ENCODE measurements around the gene SLC26A11. TPM values are rescaled to one million over a fixed set of nuclear protein-coding genes. Genes with fewer than 3 reads are reported as not detected.

Gene SLC26A11
- total and polyA plus RNA-seq, 7 donors, result 2.2 to 5.1 (median 3.2) TPM

DNA sequence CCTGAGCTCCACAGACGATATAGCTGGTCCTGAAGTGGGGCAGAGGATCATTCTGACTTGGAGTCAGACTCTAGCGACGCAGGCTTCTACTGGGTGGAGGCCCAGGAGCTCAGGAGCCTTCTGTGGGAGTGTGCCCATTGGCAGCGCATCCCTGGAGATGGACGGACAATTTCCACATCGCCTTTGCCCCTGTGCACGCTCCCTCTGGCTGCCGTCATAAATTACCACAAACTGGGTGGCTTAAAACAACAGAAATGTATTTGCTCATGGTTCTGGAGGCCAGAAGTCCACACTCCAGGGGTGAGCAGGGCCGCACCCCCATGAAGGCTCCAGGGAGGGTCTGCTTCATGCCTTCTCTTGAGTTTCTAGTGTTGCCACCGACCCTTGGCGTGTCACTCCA is 43.5 kb upstream of the SLC26A11 start:
- intact Hi-C loops (cut with DNase I), result no loop called here
- no peak for ATAC-seq
- no peaks in the 10 kb centered on the region for H3K27me3 ChIP-seq (ENCODE audit: insufficient read depth in 3 of 3, low read length in 2 of 3)
- WGBS, 3 donors, result 89 to 93% (median 90%) methylated on average over 11 of the region's 11 CpGs
- H3K9me3 ChIP-seq, result no peaks in the 10 kb centered on the region
- H3K4me3 ChIP-seq, result no peak overlapping the region
- TF ChIP-seq, protein P1, sequence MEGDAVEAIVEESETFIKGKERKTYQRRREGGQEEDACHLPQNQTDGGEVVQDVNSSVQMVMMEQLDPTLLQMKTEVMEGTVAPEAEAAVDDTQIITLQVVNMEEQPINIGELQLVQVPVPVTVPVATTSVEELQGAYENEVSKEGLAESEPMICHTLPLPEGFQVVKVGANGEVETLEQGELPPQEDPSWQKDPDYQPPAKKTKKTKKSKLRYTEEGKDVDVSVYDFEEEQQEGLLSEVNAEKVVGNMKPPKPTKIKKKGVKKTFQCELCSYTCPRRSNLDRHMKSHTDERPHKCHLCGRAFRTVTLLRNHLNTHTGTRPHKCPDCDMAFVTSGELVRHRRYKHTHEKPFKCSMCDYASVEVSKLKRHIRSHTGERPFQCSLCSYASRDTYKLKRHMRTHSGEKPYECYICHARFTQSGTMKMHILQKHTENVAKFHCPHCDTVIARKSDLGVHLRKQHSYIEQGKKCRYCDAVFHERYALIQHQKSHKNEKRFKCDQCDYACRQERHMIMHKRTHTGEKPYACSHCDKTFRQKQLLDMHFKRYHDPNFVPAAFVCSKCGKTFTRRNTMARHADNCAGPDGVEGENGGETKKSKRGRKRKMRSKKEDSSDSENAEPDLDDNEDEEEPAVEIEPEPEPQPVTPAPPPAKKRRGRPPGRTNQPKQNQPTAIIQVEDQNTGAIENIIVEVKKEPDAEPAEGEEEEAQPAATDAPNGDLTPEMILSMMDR (IDR thresholded peaks at IDR 0.05), result no peak
- H3K4me1 ChIP-seq, result no peaks in the 10 kb centered on the region
- no peak for DNase-seq
- H3K27ac ChIP-seq, result no peak overlapping the region
- no peaks in the 10 kb centered on the region for H3K36me3 ChIP-seq (ENCODE audit: insufficient read depth in 1 of 2, low read depth in 1 of 2)

DNA sequence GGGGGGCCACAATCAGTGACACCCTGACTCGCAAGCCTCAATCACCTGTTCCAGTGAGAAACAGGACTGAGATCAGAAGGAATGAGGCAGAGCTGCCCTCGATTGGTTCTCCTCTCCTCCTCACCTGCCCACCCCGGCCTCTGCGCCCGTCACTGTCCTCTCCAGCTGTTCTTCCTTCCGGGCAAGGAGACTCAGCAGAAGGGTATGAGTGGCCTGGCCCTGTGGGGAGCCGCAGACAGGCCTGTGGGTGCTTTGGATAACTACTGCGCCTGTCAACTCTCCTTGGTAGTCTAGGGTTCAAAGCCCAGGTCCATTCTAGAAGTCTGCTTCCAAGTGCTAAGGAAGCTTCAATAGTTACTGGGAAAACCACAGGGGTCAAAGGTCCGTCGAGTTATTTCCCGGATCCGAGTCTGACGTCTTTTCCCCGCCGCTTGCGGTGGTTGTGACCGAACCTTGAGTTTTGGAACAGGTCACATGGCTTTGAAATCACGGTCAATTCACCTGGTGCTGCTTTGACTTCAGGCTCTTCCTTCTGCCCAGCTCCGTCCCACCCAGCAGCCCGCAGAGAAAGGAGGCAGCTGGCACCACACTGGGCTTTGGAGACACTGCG is 42.1 kb upstream of the SLC26A11 start:
- Histone ChIP-seq H3K36me3 (ENCODE audit: insufficient read depth in 1 of 2, low read depth in 1 of 2) (no peaks in the 10 kb centered on the region), H3K4me3 (no peak overlapping the region), H3K27me3 (ENCODE audit: insufficient read depth in 3 of 3, low read length in 2 of 3) (no peaks in the 10 kb centered on the region), H3K9me3 (no peaks in the 10 kb centered on the region), H3K4me1 (no peaks in the 10 kb centered on the region), H3K27ac (no peak overlapping the region)
- TF ChIP-seq, protein P1 (IDR thresholded peaks at IDR 0.05), result no peak
- 83 to 85% (median 85%) methylated on average over 21 of the region's 21 CpGs for WGBS, 3 donors
- DNase-seq (no peak), ATAC-seq (no peak)
- intact Hi-C loops (cut with DNase I), result no loop called here

DNA sequence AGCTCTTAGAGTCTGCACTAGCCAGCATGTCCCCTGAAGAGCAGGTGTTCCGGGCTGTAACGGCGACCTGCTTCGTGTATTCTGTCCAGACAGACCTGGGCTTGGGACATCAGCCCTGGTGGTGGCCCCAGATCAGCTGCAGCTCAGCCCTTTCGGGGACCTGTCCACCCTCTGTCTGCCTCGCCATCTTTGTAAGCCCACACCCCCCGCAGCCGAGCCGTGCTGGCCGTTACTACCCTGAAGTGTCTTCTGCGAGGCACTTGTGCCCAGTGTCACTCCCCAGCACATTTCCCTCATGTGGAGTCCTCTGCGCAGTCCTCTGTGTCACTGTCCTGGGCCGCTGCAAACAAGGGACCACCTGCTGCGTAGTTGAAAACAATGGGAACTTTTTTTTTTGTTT is 40.0 kb upstream of the SLC26A11 start:
- H3K27ac ChIP-seq, result no peak overlapping the region
- H3K4me3 ChIP-seq, result no peak overlapping the region
- H3K4me1 ChIP-seq, result no peaks in the 10 kb centered on the region
- TF ChIP-seq, protein P1 (IDR thresholded peaks at IDR 0.05), result no peak
- intact Hi-C loops (cut with DNase I), result no loop called here
- H3K9me3 ChIP-seq, result no peaks in the 10 kb centered on the region
- no peaks in the 10 kb centered on the region for H3K36me3 ChIP-seq (ENCODE audit: insufficient read depth in 1 of 2, low read depth in 1 of 2)
- DNase-seq (no peak), ATAC-seq (no peak)
- 80 to 82% (median 81%) methylated on average over 14 of the region's 14 CpGs for WGBS, 3 donors
- peaks cover 0 to 1% (median 0%) of the 10 kb centered on the region in 3 donors for H3K27me3 ChIP-seq (ENCODE audit: insufficient read depth in 3 of 3, low read length in 2 of 3)

DNA sequence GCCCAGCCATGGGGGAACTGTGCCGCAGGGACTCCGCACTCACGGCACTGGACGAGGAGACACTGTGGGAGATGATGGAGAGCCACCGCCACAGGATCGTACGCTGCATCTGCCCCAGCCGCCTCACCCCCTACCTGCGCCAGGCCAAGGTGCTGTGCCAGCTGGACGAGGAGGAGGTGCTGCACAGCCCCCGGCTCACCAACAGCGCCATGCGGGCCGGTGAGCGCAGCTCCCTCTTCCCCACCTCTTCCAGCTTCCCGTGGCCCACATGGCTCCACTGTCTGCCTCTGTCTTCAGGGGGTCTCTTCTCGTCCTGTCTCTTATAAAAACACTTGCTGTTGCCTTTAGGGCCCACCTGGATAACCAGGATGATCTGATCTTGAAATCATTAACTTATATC is 38.8 kb upstream of the SLC26A11 start:
- ATAC-seq (peak in 1 of 4 donors; percentile 10), DNase-seq (no peak)
- H3K36me3 ChIP-seq (ENCODE audit: insufficient read depth in 1 of 2, low read depth in 1 of 2), result no peaks in the 10 kb centered on the region
- no peak overlapping the region for H3K27ac ChIP-seq
- H3K4me1 ChIP-seq, result no peaks in the 10 kb centered on the region
- TF ChIP-seq, protein P1 (IDR thresholded peaks at IDR 0.05), result no peak
- intact Hi-C loops (cut with DNase I), result no loop called here
- no peak overlapping the region for H3K4me3 ChIP-seq
- H3K9me3 ChIP-seq, result no peaks in the 10 kb centered on the region
- WGBS, 3 donors, result 90% methylated on average over 17 of the region's 17 CpGs
- peaks cover 0 to 3% (median 1%) of the 10 kb centered on the region in 3 donors for H3K27me3 ChIP-seq (ENCODE audit: insufficient read depth in 3 of 3, low read length in 2 of 3)
